ENCODE measurements around the gene ARID3A.

GRCh38 chr19:980133-980998 lies 54.5 kb downstream of the ARID3A start:
- TF ChIP-seq CTCF (IDR thresholded peaks at IDR 0.05) (no peak), POLR2A (IDR thresholded peaks at IDR 0.05) (no peak)

Measured in Peyer's patch (tissue), 4 donors.